ENCODE data around the gene CD68.

The CD68 gene

DNA sequence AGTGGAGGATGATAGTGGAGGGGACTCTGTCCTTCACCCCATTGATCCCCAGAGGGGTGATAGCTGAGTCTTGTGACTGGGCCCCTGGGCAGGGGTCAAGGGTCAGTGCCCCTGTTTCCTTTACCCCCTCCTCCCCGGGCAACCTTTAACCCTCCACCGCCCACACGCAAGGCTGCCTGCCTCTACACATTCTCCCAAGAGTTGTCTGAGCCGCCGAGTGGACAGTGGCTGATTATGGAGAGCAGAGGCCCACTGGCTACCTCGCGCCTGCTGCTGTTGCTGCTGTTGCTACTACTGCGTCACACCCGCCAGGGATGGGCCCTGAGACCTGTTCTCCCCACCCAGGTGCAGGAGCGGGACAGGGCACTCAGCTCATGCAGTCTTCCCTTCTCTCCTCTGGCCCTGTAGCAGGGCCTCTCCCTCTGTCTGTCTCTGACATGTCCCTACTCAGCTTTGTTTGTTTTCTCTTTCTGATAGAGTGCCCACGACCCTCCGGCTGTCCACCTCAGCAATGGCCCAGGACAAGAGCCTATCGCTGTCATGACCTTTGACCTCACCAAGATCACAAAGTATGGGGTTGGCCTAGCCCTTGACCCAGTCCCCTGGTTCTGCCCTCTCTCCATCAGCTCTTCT is 50.6 kb downstream of the CD68 start, which contains the start of gene SHBG:
TSS of gene SHBG (plus strand) at position 197 of the 633 bp plus-strand sequence. CDS start at position 235, 38 bp downstream.
- TF ChIP-seq MYC (IDR thresholded peaks at IDR 0.05; ENCODE audit: low read depth, low read length) (no peak), POLR2A (IDR thresholded peaks at IDR 0.05; ENCODE audit: extremely low read depth, insufficient read length) (no peak), CTCF (IDR thresholded peaks at IDR 0.05; ENCODE audit: low read depth, low read length) (no peak)
- TF ChIP-seq, protein P1, sequence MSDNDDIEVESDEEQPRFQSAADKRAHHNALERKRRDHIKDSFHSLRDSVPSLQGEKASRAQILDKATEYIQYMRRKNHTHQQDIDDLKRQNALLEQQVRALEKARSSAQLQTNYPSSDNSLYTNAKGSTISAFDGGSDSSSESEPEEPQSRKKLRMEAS (IDR thresholded peaks at IDR 0.05; ENCODE audit: low read depth, low read length): no peak
- no peak for DNase-seq (ENCODE audit: low read depth)

More for the DNA sequence above, 50.6 kb downstream of the CD68 start, which contains the start of gene SHBG:
- no peak within 1 kb of the TSS for H3K4me3 ChIP-seq (ENCODE audit: low read depth, low read length)

Data from NB4 (cell line).